HG03175 (cell line): ENCODE results near the gene SEC14L3.

Experiments
- ATAC-seq: cut with Tn5 transposase; IDR thresholded peaks from one replicate; pipeline ENCODE4 v1.9.1; 2021; ENCODE audit warnings: mild to moderate bottlenecking, moderate library complexity; ENCODE audit not compliant: unreplicated experiment

The SEC14L3 gene

DNA sequence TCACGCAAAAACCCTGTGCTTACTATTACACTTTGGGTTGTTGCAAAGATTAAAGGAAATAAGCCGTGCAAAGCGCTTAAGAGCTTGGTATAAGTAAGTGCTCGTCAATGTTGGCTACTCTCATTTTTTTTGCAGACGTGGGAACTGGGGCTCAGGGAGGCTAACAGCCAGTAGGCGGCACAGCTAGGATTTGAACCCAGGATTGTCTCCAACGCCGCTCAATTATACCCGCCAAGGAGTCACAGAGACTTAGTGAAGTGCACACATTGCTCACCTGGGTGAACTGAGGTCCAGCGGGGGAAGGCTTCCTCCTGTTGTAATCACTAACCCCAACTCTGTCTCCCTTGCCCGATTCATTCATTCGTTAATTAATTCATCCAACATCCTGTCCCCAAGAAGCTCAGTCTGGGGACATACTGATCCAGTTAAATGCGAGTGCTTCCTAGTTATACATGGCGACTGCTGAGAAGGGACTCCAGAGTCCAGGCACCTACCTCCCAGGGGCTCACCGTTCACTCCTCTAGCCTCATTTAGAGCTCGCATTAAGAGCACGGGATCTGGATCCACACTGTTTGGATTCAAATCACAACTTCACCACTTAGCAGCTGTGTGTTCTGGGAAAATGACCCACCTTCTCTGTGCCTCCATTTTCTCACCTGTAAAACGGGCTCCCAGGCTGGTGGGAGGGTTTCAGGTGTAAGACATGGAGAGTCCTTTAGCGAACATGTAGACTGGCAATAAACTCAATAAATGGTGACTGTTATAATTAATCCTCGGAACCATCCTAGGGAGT, 47.1 kb downstream of the SEC14L3 start:
- no peak for ATAC-seq

GRCh38 chr22:30423959-30424533, 47.8 kb downstream of the SEC14L3 start:
- peak; percentile 87 for ATAC-seq

DNA sequence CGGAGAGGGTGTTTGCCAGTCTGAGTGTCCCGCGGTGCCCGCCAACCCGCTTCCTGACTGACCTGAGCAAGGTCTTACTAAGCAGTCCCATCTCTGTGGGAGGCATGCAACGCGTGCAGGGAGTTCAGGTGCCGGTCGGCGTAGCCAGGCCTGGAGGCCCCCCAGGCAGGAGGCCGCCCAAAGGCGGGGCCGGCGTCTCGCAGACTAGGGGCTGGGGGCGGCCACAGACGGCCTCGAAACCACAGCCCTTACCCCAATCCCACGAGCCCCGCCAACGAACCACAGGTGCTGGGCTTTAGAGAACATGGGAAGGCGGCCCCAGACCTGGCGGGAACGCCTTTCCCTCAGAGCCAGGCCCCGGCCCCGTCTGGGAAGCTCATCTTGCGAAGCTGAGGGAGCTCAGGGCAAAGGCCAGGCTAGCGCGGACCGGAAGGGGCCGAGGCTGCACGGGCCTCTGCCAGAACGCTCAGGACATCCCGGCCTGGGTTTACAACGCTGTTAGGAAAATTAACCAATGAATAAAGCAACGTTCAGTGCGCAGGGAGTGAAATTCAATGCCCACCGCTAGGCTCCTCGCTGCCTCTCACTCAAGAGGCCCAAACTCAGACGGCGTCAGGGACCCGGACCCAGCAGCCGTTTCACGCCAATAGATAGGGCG, 48.4 kb downstream of the SEC14L3 start:
- peak; percentile 34 for ATAC-seq

- ATAC-seq = no peak
Observed at GRCh38 chr22:30422481-30423300, 49.1 kb downstream of the SEC14L3 start.

GRCh38 chr22:30421695-30422480, 49.9 kb downstream of the SEC14L3 start:
- ATAC-seq = no peak

DNA sequence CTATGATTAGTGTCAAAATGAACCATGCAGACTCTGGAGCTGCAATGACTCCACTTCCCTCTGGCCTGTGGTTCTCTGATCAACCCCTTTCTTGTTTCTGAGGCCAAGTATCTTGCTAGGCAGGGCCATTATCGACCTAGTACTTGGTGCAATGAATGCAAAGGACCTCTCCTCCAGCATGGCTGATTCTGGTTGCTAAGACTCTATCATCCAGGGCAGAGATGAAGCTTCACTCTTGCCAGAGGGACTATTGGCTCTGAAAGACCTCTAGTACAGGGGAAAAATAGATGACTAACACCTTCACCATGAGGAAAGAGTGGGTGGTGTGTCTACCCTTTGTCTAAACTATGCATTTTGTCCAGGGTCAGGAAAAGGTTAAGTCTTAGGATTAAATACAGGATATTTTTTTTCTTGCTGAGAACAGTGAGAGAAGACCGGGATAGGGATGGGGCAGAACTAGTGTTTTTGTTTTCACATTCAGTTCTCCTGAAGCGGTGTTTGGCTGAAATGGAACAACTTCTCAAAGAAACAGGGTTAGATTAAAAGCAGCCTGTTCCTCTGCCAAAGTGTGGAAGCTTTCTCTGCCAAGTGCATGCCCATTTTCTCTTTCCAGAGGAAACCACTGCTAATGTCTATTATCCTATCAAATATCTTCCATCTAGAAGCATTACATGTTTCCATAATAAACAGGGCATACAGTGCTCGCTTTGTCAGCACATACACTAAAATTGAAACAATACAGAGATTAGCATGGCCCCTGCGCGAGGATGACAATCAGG, 51.3 kb downstream of the SEC14L3 start:
- ATAC-seq = no peak

GRCh38 chr22:30416837-30417236, 55.0 kb downstream of the SEC14L3 start:
- no peak for ATAC-seq

DNA sequence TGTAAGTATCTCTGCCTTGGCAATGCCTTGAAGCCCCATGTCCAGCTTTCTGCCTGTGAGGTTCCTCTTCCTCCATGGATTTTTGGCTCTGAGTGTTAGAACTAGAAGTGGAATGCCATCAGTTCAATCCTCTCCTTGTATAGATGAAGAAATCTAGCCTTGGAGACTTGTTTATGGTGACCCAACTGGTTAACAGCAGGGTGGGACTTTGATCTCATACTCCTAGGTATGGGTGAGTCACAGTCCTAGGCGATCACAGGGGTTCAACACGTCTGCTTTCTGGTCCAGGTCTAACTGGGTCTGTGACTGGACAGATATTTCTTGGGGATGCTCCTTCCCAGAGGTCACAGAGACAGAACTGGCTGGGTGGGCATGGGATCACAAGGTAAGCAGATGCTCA, 55.4 kb downstream of the SEC14L3 start:
- ATAC-seq = no peak

GRCh38 chr22:30414525-30415047, 57.2 kb downstream of the SEC14L3 start:
- ATAC-seq = no peak

GRCh38 chr22:30413745-30414524, 57.9 kb downstream of the SEC14L3 start:
- ATAC-seq = no peak

GRCh38 chr22:30413001-30413400, 58.8 kb downstream of the SEC14L3 start:
- ATAC-seq = no peak

- no peak for ATAC-seq
Observed at GRCh38 chr22:30411780-30412179, 60.0 kb downstream of the SEC14L3 start.
